ENCODE results near the gene PECR.

DNA sequence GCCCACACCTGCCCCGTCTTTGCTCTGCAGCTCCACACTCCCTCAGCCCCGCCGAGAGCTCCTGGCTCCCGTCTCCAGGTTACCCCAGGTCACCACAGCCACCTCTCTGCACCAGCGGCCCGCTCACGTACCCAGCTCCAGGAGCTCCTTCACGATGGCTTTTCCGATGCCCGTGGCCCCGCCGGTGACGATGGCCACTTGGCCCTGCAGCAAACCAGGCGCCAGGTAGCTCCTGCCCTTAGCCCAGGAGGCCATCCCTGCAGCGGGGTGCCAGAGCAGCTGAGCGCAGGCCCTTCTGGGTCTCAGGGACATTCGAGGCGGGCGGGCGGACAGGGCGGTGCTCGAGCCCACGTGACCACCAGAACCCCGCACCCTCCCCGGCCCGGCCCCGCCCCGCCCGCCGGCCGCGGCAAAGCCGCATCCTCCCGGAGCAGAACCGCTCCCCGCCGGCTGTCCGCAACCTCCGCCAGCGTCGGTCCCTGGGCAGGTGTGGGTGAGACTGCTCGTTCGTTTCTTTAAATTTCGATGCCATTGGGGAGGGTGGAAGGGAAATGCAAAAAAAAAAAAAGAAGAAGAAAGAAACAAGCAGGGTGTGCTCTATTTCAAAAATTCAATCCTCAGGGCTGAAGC, at the start of gene PECR, which contains the start of gene TMEM169:
- TF ChIP-seq, protein P1, sequence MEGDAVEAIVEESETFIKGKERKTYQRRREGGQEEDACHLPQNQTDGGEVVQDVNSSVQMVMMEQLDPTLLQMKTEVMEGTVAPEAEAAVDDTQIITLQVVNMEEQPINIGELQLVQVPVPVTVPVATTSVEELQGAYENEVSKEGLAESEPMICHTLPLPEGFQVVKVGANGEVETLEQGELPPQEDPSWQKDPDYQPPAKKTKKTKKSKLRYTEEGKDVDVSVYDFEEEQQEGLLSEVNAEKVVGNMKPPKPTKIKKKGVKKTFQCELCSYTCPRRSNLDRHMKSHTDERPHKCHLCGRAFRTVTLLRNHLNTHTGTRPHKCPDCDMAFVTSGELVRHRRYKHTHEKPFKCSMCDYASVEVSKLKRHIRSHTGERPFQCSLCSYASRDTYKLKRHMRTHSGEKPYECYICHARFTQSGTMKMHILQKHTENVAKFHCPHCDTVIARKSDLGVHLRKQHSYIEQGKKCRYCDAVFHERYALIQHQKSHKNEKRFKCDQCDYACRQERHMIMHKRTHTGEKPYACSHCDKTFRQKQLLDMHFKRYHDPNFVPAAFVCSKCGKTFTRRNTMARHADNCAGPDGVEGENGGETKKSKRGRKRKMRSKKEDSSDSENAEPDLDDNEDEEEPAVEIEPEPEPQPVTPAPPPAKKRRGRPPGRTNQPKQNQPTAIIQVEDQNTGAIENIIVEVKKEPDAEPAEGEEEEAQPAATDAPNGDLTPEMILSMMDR (conservative IDR thresholded peaks at IDR 0.05; ENCODE audit: low read depth, low read length), result no peak
- TF ChIP-seq MAZ (IDR thresholded peaks at IDR 0.05; ENCODE audit: borderline replicate concordance, low read depth, low read length) (no peak; the same call in 1 of the 2 replicates), RFX5 (IDR thresholded peaks at IDR 0.05; ENCODE audit: low read depth, low read length) (no peak)

Measured in IMR-90 (cell line).